Upper lobe of left lung (tissue), 4 donors: ENCODE measurements around the gene DISC1.

ENCODE experiments used
- EP300 ChIP-seq, 4 donors: sonication (generic); formaldehyde crosslinking; IDR thresholded peaks; one replicate each; pipeline ENCODE4 v1.5.1; 2017; ENCODE audit warnings: antibody characterized with exemption in 4 of 4, control low read depth in 2 of 4
- POLR2A ChIP-seq, 4 donors: fragments of 450-650 bp; IDR thresholded peaks; one replicate each; pipeline ENCODE4 v1.5.1; 2016 to 2017; ENCODE audit warnings: antibody characterized with exemption in 4 of 4, mild to moderate bottlenecking in 2 of 4
- POLR2AphosphoS5 ChIP-seq, 2 donors: sonication (generic); formaldehyde crosslinking; IDR thresholded peaks; one replicate each; pipeline ENCODE4 v1.5.1; 2017; ENCODE audit warnings: antibody characterized with exemption in 2 of 2
- TF ChIP-seq, protein P1 (sequence below), 6 experiments: fragments of 450-650 bp in 4 of 6; fragments of 200-600 bp in 2 of 6; sonication (generic) in 2 of 6; IDR thresholded peaks; one replicate each; pipeline ENCODE4 v1.5.1; 2016 to 2019; ENCODE audit warnings: antibody characterized with exemption in 6 of 6

GRCh38 chr1:231938211-231938610 is 311.6 kb downstream of the DISC1 start:
- TF ChIP-seq EP300 (IDR thresholded peaks at IDR 0.05), result no peak
- TF ChIP-seq, protein P1, sequence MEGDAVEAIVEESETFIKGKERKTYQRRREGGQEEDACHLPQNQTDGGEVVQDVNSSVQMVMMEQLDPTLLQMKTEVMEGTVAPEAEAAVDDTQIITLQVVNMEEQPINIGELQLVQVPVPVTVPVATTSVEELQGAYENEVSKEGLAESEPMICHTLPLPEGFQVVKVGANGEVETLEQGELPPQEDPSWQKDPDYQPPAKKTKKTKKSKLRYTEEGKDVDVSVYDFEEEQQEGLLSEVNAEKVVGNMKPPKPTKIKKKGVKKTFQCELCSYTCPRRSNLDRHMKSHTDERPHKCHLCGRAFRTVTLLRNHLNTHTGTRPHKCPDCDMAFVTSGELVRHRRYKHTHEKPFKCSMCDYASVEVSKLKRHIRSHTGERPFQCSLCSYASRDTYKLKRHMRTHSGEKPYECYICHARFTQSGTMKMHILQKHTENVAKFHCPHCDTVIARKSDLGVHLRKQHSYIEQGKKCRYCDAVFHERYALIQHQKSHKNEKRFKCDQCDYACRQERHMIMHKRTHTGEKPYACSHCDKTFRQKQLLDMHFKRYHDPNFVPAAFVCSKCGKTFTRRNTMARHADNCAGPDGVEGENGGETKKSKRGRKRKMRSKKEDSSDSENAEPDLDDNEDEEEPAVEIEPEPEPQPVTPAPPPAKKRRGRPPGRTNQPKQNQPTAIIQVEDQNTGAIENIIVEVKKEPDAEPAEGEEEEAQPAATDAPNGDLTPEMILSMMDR (IDR thresholded peaks at IDR 0.05), result no peak
- no peak for TF ChIP-seq POLR2AphosphoS5 (IDR thresholded peaks at IDR 0.05)
- TF ChIP-seq POLR2A (IDR thresholded peaks at IDR 0.05), result no peak
